NOMO-1 treated with DMSO at 0.1 percent for 48 hours (cell line): ENCODE measurements around the gene CTSL.

ENCODE experiments used
- DNase-seq: peaks from one replicate; lab custom pipeline; 2025; ENCODE audit not compliant: unreplicated experiment; lab: John Stamatoyannopoulos, UW

Gene CTSL

GRCh38 chr9:87725900-87726709 lies at the start of gene CTSL:
Gene CTSL, plus strand, starts transcription at chr9:87726119. Its CDS starts 1,485 bp downstream, at chr9:87727604.
- DNase-seq, result peak; percentile 29

- no peak for DNase-seq
These were observed 48.7 kb upstream of the CTSL start for GRCh38 chr9:87676976-87677775.

GRCh38 chr9:87677776-87678587 lies 47.9 kb upstream of the CTSL start:
- no peak for DNase-seq

GRCh38 chr9:87678650-87679355 lies 47.1 kb upstream of the CTSL start:
- DNase-seq, result peak; percentile 3

GRCh38 chr9:87681271-87682061 lies 44.5 kb upstream of the CTSL start:
- no peak for DNase-seq

GRCh38 chr9:87682085-87682484 lies 43.8 kb upstream of the CTSL start:
- DNase-seq, result no peak

- DNase-seq, result no peak
These were observed 43.3 kb upstream of the CTSL start for GRCh38 chr9:87682618-87683017.

- DNase-seq, result no peak
These were observed 41.9 kb upstream of the CTSL start for GRCh38 chr9:87683751-87684626.

GRCh38 chr9:87684627-87685219 lies 41.2 kb upstream of the CTSL start:
- no peak for DNase-seq

- DNase-seq, result no peak
These were observed 40.5 kb upstream of the CTSL start for GRCh38 chr9:87685441-87685840.

GRCh38 chr9:87685871-87686519 lies 39.9 kb upstream of the CTSL start:
- peak; percentile 46 for DNase-seq

- no peak for DNase-seq
These were observed 39.3 kb upstream of the CTSL start for GRCh38 chr9:87686520-87687090.

GRCh38 chr9:87687207-87687606 lies 38.7 kb upstream of the CTSL start:
- DNase-seq, result no peak

GRCh38 chr9:87694236-87694755 lies 31.6 kb upstream of the CTSL start:
- DNase-seq, result no peak

GRCh38 chr9:87695523-87695922 lies 30.4 kb upstream of the CTSL start:
- no peak for DNase-seq

GRCh38 chr9:87696641-87697040 lies 29.3 kb upstream of the CTSL start:
- no peak for DNase-seq

- DNase-seq, result no peak
These were observed 27.7 kb upstream of the CTSL start for GRCh38 chr9:87698069-87698809.
